Measurements from ENCODE around the gene KLHL20. TPM values are rescaled to one million over a fixed set of nuclear protein-coding genes. Genes with fewer than 3 reads are reported as not detected.
"Not testable (repeated sequence)": the region's sequence is repeated elsewhere in the genome, so short reads cannot be mapped to it uniquely, and the experiment has no call there.

Gene KLHL20, protein sequence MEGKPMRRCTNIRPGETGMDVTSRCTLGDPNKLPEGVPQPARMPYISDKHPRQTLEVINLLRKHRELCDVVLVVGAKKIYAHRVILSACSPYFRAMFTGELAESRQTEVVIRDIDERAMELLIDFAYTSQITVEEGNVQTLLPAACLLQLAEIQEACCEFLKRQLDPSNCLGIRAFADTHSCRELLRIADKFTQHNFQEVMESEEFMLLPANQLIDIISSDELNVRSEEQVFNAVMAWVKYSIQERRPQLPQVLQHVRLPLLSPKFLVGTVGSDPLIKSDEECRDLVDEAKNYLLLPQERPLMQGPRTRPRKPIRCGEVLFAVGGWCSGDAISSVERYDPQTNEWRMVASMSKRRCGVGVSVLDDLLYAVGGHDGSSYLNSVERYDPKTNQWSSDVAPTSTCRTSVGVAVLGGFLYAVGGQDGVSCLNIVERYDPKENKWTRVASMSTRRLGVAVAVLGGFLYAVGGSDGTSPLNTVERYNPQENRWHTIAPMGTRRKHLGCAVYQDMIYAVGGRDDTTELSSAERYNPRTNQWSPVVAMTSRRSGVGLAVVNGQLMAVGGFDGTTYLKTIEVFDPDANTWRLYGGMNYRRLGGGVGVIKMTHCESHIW
- total RNA-seq, result 27.4 and 32.1 TPM in 2 replicates

DNA sequence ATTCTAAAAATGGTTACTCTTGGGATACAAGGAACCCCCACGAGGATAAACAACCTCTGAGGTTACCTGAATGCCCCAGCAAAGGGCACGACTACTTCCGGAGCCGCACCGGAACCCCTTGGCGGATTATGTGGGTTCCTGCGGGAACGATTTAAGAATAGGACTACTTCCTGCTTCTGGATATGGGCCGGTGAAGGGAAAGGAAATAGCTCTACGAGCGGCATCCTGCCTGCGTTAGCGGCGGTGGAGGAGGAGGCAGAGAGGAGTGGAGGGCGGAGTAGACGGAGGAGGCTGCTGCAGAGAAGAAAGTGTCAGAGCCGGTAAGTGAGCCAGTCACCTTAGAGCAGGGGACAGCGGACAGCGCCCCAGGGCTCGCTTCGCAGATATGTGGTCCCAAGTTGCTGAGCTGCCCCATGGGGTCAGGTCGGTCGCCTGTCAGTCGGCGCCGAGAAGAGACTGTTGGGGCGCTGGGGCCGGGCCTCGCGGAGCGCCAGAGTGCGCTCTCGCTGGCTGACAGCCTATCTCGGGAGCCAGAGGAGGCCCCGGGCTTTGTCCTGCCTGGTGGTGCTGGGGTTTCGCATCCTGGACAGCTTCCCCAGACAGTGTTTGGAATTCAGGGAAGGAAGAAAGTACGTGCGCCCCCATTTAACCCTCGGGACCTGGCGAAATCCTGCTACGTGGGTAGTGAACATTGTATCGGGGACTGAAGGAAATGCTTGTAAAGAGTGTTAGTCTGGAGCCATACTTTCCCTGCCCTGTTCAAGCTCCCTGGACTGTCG, at the start of gene KLHL20:
TSS of gene KLHL20 (plus strand) at position 223 of the 779 bp plus-strand sequence. CDS start 1,063 bp downstream, outside the sequence.
- peak; percentile 87 for DNase-seq (ENCODE audit: low read depth)

DNA sequence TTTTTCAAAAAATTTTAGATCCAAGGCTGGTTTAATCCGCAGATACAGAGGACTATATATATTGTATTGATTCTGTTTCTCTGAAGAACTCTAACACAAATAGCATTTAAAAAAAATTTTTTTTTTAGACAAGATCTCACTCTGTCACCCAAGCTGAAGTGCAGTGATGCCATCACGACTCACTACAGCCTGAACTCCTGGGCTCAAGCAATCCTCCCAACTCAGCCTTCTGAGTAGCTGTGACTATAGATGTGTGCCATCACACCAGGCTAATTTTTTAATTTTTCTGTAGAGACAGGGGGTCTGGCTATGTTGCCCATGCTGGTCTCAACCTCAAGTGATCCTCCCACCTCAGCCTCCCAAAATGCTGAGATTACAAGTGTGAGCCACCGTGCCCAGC, 48.1 kb upstream of the KLHL20 start:
- DNase-seq (ENCODE audit: low read depth), result peak; percentile 13

DNA sequence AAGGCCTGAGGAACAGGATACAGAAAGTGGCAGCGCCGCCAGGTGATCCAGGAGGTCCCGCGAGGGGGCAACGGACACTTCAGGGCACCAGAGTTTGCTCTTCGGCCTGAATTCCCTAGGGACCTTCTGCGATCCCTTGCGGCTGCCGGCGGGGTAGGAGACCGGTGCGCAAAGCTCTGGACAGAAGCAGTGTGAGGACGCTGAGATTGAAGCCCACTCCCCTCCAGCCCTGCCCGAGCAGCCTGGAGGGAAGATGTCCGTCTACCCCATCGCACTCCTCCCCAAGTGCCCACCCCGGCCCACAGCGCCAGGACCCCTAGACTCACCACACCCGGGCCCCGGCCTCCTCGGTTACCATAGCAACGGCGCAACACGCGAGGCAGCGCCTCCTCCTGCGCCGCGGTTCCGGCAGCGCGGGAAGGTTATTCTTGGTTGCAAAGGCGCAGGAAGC, 45.3 kb upstream of the KLHL20 start, which contains the start of gene ANKRD45:
TSS of gene ANKRD45 (minus strand) at position 361 of the 451 bp plus-strand sequence. CDS start 10,433 bp downstream, outside the sequence.
- peak; percentile 19 for DNase-seq (ENCODE audit: low read depth)

DNA sequence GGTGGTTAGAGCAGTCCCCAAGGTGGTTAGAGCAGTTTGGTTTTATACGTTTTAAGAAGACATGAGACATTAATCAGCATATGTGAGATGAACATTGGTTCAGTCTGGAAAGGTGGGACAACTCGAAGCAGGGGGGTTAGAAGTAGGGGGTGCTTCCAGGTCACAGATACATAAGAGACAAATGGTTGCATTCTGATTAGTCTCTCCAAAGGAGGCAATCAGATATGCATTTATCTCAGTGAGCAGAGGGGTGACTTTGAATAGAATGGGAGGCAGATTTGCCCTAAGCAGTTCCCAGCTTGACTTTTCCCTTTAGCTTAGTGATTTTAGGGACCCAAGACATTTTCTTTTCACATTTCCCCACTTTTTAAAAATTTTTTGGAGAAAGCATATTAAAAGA, 40.3 kb upstream of the KLHL20 start:
- not testable (repeated sequence) for DNase-seq (ENCODE audit: low read depth)

DNA sequence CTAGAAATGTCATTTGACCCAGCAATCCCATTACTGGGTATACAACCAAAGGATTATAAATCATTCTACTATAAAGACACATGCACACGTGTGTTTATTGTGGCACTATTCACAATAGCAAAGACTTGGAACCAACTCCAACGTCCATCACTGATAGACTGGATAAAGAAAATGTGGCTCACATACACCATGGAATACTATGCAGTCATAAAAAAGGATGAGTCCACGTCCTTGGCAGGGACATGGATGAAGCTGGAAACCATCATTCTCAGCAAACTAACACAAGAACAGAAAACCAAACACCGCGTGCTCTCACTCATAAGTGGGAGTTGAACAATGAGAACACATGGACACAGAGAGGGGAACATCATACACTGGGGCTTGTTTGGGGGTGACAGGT, 34.6 kb upstream of the KLHL20 start:
- DNase-seq (ENCODE audit: low read depth), result not testable (repeated sequence)

DNA sequence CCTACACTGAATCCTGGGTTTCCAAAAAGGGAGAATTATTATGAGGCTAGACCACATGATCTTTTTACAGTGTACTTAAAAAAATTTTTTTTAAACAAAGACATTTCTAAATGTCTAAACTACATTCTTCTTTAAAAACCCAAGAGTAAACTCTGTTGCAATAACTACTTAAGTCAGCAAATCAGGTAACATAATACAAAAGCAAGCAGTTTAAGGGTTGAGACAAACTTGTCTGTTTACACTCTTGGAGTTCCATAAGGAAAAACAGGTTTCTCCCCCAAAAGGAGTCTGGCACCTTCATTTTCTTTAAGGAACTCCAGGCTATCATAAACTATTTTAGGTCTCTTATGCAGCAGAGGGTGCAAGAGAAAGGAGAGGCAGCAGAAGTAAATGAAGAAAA, 32.6 kb upstream of the KLHL20 start:
- DNase-seq (ENCODE audit: low read depth), result no peak

DNA sequence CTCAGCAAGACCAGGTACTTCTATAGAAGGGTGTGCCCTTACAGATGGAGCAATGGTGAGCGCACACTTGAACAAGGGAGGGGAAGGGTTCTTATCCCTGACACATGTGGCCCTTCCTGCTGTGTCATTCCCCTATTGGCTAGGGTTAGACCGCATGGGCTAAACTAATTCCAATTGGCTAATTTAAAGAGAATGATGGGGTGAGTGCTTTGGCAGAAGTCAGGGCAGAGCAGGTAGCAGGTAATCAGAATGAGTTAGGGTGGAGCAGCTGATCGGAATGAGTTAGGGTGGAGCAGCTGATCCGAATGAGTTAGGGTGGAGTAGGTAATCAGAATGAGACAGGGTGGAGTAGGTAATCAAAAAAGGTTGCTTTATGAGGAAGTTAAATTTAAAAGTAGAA, 30.9 kb upstream of the KLHL20 start:
- DNase-seq (ENCODE audit: low read depth), result not testable (repeated sequence)

DNA sequence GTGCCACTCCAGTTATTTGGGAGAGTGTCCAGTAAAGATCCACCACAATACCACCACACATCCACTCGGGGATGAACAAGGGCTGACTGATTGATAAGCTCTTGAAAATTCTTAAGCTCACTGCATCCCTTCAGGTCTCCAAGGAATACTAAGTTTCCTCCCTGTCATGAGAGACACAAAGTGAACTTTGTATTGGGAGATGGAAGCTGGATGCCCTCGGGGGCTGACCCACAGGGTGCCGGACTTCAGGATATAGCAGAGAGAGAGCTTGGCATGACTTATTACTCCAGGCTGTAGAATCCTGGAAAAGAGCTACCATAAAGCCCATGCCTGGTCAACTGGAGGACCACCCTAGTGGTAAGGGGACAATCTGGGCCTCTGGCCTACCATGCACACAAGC, 29.7 kb upstream of the KLHL20 start:
- DNase-seq (ENCODE audit: low read depth), result not testable (repeated sequence)

DNA sequence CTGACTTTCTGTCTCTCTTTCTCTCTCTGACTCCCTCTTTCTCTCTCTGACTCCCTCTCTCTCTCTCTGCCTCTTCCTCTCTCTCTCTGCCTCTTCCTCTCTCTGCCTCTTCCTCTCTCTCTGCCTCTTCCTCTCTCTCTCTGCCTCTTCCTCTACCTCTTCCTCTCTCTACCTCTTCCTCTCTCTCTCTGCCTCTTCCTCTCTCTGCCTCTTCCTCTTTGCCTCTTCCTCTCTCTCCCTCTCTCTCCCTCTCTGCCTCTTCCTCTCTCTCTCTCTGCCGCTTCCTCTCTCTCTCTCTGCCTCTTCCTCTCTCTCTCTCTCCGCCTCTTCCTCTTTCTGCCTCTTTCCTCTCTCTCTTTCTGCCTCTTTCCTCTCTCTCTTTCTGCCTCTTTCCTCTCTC, 26.5 kb upstream of the KLHL20 start:
- no peak for DNase-seq (ENCODE audit: low read depth)

DNA sequence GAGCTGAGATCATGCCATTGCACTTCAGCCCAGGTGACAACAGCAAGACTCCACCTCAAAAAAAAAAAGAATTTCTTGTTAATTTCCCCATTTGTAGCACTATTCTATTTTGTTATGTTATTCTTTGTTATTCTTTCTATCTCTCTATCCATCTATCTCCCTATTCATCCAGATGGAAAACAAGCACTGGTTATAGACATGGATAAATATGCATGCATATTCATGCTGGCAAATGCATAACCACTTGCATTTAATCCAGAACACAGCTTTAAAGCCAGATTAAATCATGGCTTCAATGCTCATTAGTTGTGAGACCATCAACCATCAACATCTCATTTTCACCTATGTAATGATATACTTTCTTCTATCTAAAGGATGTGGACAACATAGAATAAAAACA, 21.5 kb upstream of the KLHL20 start:
- no peak for DNase-seq (ENCODE audit: low read depth)

DNA sequence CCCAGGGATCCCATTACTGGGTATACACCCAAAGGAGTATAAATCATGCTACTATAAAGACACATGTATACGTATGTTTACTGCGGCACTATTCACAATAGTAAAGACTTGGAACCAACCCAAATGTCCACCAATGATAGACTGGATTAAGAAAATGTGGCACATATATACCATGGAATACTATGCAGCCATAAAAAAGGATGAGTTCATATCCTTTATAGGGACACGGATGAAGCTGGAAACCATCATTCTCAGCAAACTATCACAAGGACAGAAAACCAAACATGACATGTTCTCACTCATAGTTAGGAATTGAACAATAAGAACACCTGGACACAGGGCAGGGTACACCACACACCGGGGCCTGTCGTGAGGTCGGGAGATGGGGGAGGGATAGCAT, 13.5 kb upstream of the KLHL20 start:
- DNase-seq (ENCODE audit: low read depth), result not testable (repeated sequence)

DNA sequence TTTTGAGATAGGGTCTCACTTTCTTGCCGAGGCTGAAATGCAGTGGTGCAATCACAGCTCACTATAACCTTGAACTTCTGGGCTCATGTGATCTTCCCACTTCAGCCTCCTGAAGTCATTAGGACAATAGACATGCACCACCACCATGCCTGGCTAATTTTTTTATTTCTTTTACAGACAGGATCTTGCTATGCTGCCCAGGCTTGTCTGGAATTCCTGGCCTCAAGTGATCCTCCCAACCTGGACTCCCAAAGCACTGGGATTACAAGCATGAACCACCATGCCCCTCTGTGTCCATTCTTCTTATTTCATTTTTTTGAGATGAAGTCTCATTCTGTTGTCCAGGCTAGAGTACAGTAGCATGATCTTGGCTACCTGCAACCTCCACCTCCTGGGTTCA, 12.0 kb upstream of the KLHL20 start:
- DNase-seq (ENCODE audit: low read depth), result no peak

DNA sequence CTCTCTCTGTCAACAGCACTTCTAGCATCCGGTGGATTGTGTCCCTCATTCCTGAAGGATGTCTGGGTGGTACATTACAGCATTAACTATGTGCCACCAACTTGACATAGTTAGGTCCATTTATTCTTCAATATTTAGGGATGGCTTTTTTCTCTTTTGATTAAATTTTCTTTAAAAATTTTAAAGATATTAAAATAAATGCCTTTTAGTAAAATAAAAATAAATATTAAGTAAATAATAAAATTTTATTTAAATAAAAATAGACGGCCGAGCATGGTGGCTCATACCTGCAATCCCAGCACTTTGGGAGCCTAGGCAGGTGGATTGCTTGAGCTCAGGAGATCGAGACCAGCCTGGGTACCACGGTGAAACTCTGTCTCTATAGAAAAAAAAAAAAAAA, 9.7 kb upstream of the KLHL20 start:
- DNase-seq (ENCODE audit: low read depth), result no peak

DNA sequence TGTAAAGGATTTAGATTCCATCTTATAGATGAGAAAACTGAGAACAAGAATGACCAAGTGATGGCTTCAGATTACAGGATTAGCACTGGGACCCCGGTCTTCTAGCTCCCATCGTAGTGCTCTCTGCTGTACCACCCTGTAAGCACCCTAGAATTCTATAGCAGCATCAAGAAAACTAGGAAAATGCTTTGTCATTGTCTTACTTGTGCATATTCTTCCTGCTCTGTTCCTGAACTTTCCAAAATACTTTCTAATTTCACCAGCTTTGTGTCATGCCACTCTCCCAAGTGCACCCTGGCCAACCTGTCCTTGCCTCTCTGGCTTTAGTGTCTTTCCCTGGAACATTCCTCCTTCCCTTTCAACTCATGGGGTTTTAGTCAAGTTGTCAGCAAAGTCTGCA, 6.0 kb upstream of the KLHL20 start:
- DNase-seq (ENCODE audit: low read depth), result no peak

DNA sequence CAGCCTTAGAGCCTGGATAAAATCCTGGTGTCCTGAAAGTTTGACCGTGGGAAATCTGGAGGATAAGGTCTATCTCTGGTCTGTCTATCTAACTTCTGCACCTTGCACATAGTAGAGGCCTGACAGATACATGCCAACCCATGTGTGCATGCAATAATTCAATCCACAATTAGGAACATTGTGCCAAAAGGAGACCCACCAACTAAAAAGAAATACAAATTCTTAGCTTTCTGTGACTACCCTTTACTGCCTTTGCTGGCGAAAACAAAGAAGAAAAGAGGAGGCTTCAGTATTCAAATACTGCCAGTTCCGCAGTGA, 381 bp upstream of the KLHL20 start:
- no peak for DNase-seq (ENCODE audit: low read depth)

DNA sequence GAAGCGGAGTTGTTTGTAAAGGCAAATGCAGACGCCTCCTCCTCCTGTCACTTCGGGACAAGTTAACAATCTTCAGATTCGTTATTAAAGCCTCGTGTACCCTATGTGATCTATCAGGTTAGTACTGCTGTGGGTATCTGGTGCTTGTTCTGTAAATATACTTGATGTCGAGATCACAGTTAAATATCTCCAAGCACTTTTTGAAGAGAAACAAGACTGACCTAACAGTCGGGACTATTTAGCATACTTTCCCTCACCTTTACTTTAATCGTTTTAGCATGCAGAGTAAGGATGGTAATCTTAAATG, 710 bp downstream of the KLHL20 start:
- DNase-seq (ENCODE audit: low read depth), result no peak

DNA sequence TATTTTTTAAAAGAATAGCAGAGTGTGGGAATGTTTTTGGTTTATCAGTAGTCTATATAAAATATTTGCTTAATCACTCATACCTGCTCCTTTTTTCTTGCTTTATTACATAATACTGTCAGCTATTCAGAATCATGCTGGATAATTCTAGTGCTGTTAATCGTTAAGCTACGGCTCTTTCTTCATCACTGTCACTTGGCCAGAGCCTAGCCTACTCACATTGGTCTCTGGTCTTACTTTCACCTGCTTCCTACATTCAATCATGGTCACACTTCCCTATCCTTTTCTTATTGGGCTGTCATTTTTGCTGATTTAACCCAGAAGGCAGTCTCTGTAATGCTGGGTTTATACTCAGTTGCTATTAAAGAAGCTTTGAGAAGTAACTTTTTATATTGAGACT, 2.5 kb downstream of the KLHL20 start:
- DNase-seq (ENCODE audit: low read depth), result peak; percentile 77

DNA sequence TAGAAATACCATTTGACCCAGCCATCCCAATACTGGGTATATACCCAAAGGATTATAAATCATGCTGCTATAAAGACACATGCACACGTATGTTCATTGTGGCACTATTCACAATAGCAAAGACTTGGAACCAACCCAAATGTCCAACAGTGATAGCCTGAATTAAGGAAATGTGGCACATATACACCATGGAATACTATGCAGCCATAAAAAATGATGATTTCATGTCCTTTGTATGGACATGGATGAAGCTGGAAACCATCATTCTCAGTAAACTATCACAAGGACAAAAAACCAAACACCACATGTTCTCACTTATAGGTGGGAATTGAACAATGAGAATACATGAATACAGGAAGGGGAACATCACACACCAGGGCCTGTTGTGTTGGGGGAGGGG, 16.6 kb downstream of the KLHL20 start:
- DNase-seq (ENCODE audit: low read depth), result not testable (repeated sequence)

DNA sequence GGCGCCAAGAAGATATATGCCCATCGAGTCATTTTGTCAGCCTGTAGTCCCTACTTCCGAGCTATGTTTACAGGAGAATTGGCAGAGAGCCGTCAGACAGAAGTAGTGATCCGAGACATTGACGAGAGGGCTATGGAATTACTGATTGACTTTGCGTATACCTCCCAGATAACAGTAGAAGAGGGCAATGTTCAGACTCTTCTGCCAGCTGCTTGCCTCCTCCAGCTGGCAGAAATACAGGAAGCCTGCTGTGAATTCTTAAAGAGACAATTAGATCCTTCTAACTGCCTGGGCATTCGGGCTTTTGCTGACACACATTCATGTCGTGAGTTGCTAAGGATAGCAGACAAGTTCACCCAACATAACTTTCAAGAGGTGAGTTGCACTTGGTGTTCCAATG, 19.1 kb downstream of the KLHL20 start:
- DNase-seq (ENCODE audit: low read depth), result peak; percentile 54

DNA sequence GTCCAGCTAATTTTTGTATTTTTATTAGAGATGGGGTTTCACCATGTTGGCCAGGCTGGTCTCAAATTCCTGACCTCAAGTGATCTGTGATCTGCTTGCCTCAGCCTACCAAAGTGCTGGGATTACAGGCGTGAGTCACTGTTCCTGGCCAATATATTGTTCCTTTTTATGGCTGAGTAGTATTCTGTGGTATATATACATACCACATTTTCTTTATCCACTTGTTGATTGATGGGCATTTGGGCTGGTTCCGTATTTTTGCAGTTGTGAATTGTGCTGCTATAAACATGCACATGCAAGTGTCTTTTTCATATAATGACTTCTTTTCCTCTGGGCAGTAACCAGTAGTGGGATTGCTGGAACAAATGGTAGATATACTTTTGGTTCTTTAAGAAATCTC, 21.3 kb downstream of the KLHL20 start:
- DNase-seq (ENCODE audit: low read depth), result not testable (repeated sequence)

DNA sequence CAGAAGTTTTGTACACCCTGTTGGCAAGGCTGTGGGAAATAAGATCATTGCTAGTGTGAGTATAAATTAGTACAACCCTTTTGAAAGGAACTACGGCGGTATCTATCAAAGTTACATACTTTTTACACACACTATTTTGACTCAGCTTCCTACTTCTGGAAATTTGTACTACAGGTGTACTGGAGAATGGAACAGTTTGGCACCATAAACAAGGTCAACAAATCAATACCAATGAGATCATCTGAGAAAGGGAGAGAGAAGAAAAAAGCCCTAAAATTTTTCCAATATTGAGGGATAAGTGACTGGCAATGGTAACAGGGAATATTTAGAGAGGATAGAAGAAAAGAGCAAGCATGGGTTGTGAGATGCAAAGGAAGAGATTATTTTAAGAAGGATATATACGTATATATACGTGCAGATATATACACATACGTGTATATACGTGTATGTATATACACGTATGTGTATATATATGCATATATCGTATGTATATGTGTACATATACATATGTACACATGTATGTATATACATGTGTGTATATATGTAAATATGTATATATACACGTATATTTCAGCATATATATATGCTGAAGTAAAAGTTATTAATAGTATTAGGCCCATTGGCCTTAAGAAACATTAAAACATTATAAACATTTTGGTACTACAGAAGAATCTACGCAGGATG, 27.6 kb downstream of the KLHL20 start:
- DNase-seq (ENCODE audit: low read depth), result no peak

DNA sequence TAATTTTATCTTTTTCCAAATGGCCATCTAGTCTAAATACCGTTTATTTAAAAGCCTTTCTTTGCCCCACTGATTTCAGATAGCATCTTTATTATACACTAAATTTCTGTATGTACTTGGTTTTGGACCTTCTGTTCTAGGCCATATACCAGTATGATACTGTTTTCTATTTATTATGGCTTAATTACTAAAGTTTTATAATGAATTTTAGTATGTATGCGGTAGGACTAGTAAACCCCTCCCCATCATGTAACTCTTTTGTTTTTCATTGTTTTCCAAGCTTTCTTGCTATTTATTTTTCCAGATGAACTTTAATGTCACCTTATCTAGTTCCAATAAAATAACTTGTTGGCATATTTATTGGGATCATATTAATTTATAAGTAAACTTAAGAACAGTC, 29.9 kb downstream of the KLHL20 start:
- no peak for DNase-seq (ENCODE audit: low read depth)

Data from renal cortical epithelial cell (primary cell).